GM12801 (cell line): Measurements from ENCODE around the gene ALDH7A1.

Experiments used
- CTCF ChIP-seq: IDR thresholded peaks from one replicate; pipeline ENCODE4 v1.5.1; 2011; ENCODE audit warnings: control low read depth; ENCODE audit not compliant: insufficient read length; ENCODE audit errors: extremely low read depth

Gene ALDH7A1

DNA sequence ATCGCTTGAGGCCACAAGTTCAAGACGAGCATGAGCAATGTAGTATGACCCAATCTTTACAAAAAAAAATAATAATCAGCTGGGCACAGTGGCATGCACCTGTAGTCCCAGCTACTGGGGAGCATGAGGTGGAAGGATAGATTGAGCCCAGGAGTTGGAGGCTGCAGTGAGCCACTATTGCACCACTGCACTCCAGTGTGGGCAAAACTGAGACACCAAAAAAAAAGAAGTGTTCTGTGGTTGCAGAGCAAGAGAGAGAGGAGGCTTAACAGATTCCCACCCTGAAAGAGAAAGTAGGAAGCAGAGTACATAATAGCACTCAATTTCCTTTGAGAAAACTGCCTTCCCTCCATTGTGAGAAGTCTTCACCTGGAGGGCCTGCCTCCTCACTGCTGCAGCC lies 52.6 kb downstream of the ALDH7A1 start:
- no peak for TF ChIP-seq CTCF

DNA sequence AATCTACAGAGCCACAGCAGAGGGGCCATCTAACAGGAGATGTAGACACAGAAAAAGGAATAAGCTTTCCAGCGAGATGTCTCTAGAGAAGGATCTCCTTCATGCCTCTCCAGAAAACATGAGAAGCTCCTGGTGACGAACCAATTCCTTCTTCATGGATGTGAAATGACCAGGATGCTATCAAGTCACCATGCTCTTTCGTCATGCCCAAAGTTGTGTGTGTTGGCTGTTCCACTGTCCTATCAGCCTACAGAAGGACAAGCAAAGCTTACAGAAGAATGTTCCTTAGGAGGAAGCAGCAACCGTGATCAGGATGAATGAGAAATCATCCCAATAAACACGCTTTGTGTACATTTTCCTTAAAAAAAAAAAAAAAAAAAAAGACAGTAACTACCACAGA lies 54.4 kb downstream of the ALDH7A1 start:
- TF ChIP-seq CTCF = no peak

DNA sequence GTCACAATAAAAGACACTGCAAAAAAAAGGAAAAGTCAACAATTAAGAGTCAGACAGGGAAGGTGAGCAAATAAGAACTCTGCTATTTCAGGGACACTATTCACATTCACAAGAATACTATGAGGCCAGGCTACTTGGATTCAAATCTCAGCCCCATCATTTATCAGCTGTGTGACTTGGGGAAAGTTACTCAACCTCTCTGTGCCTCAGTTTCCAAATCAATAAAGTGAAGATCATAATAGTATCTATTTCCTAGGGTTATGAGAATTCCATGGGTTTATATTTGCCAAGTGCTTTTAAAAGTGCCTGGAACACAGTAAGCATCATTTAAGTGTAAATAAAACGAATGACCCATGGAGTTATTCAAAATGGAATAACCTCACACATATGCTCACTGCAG lies 56.4 kb downstream of the ALDH7A1 start:
- TF ChIP-seq CTCF = no peak

- no peak for TF ChIP-seq CTCF
Measured at GRCh38 chr5:126536874-126537273, 58.1 kb downstream of the ALDH7A1 start.

- TF ChIP-seq CTCF = no peak
Measured at GRCh38 chr5:126535856-126536545, 59.0 kb downstream of the ALDH7A1 start.

DNA sequence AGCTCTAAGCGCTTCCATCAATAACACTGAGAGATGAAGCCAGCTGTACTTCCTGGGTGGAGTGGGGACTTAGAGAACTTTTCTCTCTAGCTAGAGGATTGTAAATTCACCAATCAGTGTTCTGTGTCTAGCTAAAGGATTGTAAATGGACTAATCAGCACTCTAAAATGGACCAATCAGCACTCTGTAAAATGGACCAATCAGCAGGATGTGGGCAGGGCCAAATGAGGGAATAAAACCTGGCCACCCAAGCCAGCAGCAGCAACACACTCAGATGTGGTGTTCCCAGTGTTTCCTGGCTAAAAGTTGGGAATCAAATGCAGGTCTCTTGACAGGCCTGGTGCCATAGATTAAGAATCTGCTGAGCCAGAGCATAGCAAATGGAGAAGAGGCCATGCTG lies 60.5 kb downstream of the ALDH7A1 start:
- TF ChIP-seq CTCF = no peak

DNA sequence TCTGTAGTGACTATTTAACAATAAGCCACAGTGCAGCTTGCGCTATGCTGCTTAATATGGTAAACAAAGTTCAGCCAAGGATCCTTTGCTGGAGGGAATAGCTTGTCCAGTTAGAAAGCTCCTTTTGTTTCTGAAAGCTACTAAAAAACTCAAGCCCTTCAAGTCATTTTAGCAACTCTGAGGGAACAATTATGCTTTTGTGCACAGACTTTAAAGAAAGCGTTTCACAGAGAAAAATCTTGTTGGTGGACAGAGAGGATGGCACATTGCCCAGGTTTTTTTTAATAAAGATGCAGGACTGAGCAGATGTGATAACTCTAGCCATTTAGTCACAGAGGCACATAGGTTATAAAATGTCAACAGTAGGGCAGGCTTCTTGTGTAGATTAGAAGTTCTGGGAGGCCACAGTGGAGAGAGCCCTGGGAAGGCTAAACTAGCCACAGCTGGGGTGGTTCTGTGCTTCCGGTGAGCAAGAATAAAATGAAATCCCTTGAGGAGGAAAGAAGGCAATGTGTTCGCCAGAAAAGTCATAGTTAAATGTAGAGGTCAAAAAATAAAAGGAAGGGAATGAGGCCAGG lies 63.4 kb downstream of the ALDH7A1 start:
- no peak for TF ChIP-seq CTCF

- TF ChIP-seq CTCF = no peak
Measured at GRCh38 chr5:126527892-126528291, 67.1 kb downstream of the ALDH7A1 start.
